SK-N-SH treated with all-trans-retinoic acid at 6 μM for 48 hours (cell line): ENCODE results near the gene CAPN6.

Experiments used
- ATAC-seq: fragments of 200-7000 bp; cut with Tn5 transposase; 3 replicates; pipeline ENCODE4 v1.9.1; 2020; ENCODE audit warnings: mild to moderate bottlenecking, moderate library complexity
- CREB5 ChIP-seq: fragments of 250-450 bp; sonication (Bioruptor Pico); IDR thresholded peaks from 2 replicates; pipeline ENCODE4 v1.5.1; 2020; ENCODE audit warnings: low read depth, mild to moderate bottlenecking, moderate library complexity
- ESRRG ChIP-seq: fragments of 250-450 bp; sonication (Bioruptor Pico); IDR thresholded peaks from 2 replicates; pipeline ENCODE4 v1.6.1; 2021; ENCODE audit warnings: mild to moderate bottlenecking
- ISL1 ChIP-seq: fragments of 250-450 bp; sonication (Bioruptor Pico); IDR thresholded peaks from 2 replicates; pipeline ENCODE4 v2.1.2; 2022; ENCODE audit warnings: mild to moderate bottlenecking, moderate library complexity
- PATZ1 ChIP-seq: fragments of 250-450 bp; sonication (Bioruptor Pico); IDR thresholded peaks from 2 replicates; pipeline ENCODE4 v1.8.0; 2020; ENCODE audit warnings: mild to moderate bottlenecking, moderate library complexity, borderline replicate concordance
- TCF4 ChIP-seq: fragments of 250-450 bp; sonication (Bioruptor Pico); IDR thresholded peaks from 2 replicates; pipeline ENCODE4 v1.8.0; 2021; ENCODE audit warnings: mild to moderate bottlenecking, moderate library complexity, borderline replicate concordance
- TSHZ2 ChIP-seq: fragments of 250-450 bp; sonication (Bioruptor Pico); IDR thresholded peaks from 2 replicates; pipeline ENCODE4 v1.5.0; 2020; ENCODE audit warnings: mild to moderate bottlenecking, moderate library complexity
- ZFP3 ChIP-seq: fragments of 250-450 bp; sonication (Bioruptor Pico); IDR thresholded peaks from 2 replicates; pipeline ENCODE4 v1.5.0; 2020; ENCODE audit warnings: mild to moderate bottlenecking, moderate library complexity
- ZNF565 ChIP-seq: fragments of 450-650 bp; formaldehyde crosslinking; conservative IDR thresholded peaks from 2 replicates; pipeline ENCODE4 v1.5.0; 2020; ENCODE audit warnings: low read depth, mild to moderate bottlenecking, moderate library complexity
- ZNF70 ChIP-seq: fragments of 450-650 bp; formaldehyde crosslinking; IDR thresholded peaks from 2 replicates; pipeline ENCODE4 v1.5.0; 2020; ENCODE audit warnings: mild to moderate bottlenecking, moderate library complexity

The CAPN6 gene

GRCh38 chrX:111200327-111200726, 70.0 kb downstream of the CAPN6 start:
- TF ChIP-seq ZFP3 (CRISPR knock-in tag), result no peak
- TF ChIP-seq PATZ1 (CRISPR knock-in tag), result no peak
- TF ChIP-seq ZNF70 (CRISPR knock-in tag), result no peak
- TF ChIP-seq ISL1 (CRISPR knock-in tag), result no peak
- no peak for TF ChIP-seq ZNF565 (CRISPR knock-in tag)
- no peak for TF ChIP-seq ESRRG
- no peak for TF ChIP-seq CREB5
- TF ChIP-seq TSHZ2 (CRISPR knock-in tag), result no peak
- ATAC-seq, result no peak

GRCh38 chrX:111199505-111199904, 70.8 kb downstream of the CAPN6 start:
- ATAC-seq, result no peak
- TF ChIP-seq TCF4 (CRISPR knock-in tag) (peak; percentile 74), TSHZ2 (CRISPR knock-in tag) (peak; percentile 51; the same call in 1 of the 2 replicates), ZNF565 (CRISPR knock-in tag) (no peak), ISL1 (CRISPR knock-in tag) (0 out of 2 replicates have a peak, but pooled peaks have one; percentile 15)
